ENCODE measurements around the gene TMEM183A. TPM values are rescaled to one million over a fixed set of nuclear protein-coding genes. Genes with fewer than 3 reads are reported as not detected.

The TMEM183A gene
- total RNA-seq, 1 experiment from 2014 or later, result 119 TPM

DNA sequence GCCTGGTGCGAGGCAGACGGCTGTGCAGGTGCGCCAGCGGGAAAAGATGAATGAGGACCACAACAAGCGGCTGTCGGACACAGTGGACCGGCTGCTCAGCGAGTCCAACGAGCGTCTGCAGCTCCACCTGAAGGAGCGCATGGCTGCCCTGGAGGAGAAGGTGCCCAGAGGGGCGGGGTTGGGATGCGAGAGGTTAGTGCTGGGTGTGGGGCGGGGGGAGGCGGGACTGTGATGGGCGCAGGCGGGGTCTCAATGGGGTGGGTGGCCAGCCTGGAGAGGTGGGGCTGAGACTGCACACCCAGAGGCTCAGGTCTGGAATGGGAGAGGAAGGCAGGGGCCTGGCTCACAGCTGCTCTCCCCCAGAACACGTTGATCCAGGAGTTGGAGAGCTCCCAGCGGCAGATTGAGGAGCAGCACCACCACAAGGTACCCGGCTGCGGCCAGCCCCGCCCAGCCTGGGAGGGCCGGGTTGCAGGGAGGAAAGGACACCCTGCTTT is 41.4 kb downstream of the TMEM183A start:
- POLR2A ChIA-PET (ENCODE audit: unreplicated experiment), result no interaction called here
- no peak overlapping the region for H2AFZ ChIP-seq (ENCODE audit: low read length)
- H3K79me2 ChIP-seq (ENCODE audit: low read length), result no peaks in the 10 kb centered on the region
- DNase-seq (no peak), ATAC-seq (no peak)
- CTCF ChIA-PET, result no interaction called here
- H3K4me2 ChIP-seq (ENCODE audit: low read length), result no peak overlapping the region
- peaks cover 7% of the 10 kb centered on the region; the same call in 1 of the 2 replicates for H3K4me1 ChIP-seq (ENCODE audit: insufficient read depth, low read length)
- no peaks in the 10 kb centered on the region for H3K9me3 ChIP-seq (ENCODE audit: low read length)
- H3K9me2 ChIP-seq (replicated peaks; ENCODE audit: low read length), result no peaks in the 10 kb centered on the region
- H4K20me1 ChIP-seq (ENCODE audit: low read length), result no peaks in the 10 kb centered on the region
- BruUV-seq (replicated peaks), result no TSS peak
- no peak overlapping the region for H3K27ac ChIP-seq (ENCODE audit: low read length)
- H3K4me3 ChIP-seq (ENCODE audit: low read length), result no peak overlapping the region
- no peaks in the 10 kb centered on the region for H3K36me3 ChIP-seq (ENCODE audit: low read depth, low read length)
- TF ChIP-seq EZH2phosphoT487 (IDR thresholded peaks at IDR 0.05; ENCODE audit: borderline replicate concordance, low read length) (no peak), EZH2 (IDR thresholded peaks at IDR 0.05; ENCODE audit: low read length, unreplicated experiment) (no peak)
- H3K27me3 ChIP-seq (ENCODE audit: low read length), result no peaks in the 10 kb centered on the region
- intact Hi-C loops (cut with micrococcal nuclease), result no loop called here
- H3F3A ChIP-seq (ENCODE audit: low read length, unreplicated experiment), result no peaks in the 10 kb centered on the region
- no peak overlapping the region for H3K9ac ChIP-seq (ENCODE audit: low read length)

- Histone ChIP-seq H3K9ac (ENCODE audit: low read length) (no peak overlapping the region), H3K4me3 (ENCODE audit: low read length) (no peak overlapping the region), H3K27me3 (ENCODE audit: low read length) (no peaks in the 10 kb centered on the region), H3K9me3 (ENCODE audit: low read length) (no peaks in the 10 kb centered on the region), H3K9me2 (replicated peaks; ENCODE audit: low read length) (no peaks in the 10 kb centered on the region), H3F3A (ENCODE audit: low read length, unreplicated experiment) (no peaks in the 10 kb centered on the region), H3K4me2 (ENCODE audit: low read length) (no peak overlapping the region), H3K36me3 (ENCODE audit: low read depth, low read length) (no peaks in the 10 kb centered on the region), H4K20me1 (ENCODE audit: low read length) (no peaks in the 10 kb centered on the region), H3K27ac (ENCODE audit: low read length) (no peak overlapping the region), H3K79me2 (ENCODE audit: low read length) (no peaks in the 10 kb centered on the region), H2AFZ (ENCODE audit: low read length) (no peak overlapping the region), H3K4me1 (ENCODE audit: insufficient read depth, low read length) (peaks cover 7% of the 10 kb centered on the region; the same call in 1 of the 2 replicates)
- TF ChIP-seq EZH2 (IDR thresholded peaks at IDR 0.05; ENCODE audit: low read length, unreplicated experiment) (no peak), EZH2phosphoT487 (IDR thresholded peaks at IDR 0.05; ENCODE audit: borderline replicate concordance, low read length) (no peak)
- TF ChIP-seq, protein P1, sequence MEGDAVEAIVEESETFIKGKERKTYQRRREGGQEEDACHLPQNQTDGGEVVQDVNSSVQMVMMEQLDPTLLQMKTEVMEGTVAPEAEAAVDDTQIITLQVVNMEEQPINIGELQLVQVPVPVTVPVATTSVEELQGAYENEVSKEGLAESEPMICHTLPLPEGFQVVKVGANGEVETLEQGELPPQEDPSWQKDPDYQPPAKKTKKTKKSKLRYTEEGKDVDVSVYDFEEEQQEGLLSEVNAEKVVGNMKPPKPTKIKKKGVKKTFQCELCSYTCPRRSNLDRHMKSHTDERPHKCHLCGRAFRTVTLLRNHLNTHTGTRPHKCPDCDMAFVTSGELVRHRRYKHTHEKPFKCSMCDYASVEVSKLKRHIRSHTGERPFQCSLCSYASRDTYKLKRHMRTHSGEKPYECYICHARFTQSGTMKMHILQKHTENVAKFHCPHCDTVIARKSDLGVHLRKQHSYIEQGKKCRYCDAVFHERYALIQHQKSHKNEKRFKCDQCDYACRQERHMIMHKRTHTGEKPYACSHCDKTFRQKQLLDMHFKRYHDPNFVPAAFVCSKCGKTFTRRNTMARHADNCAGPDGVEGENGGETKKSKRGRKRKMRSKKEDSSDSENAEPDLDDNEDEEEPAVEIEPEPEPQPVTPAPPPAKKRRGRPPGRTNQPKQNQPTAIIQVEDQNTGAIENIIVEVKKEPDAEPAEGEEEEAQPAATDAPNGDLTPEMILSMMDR (conservative IDR thresholded peaks at IDR 0.05; ENCODE audit: low read depth, low read length), result no peak
- ATAC-seq (no peak), DNase-seq (no peak)
- BruUV-seq (replicated peaks), result no TSS peak
- intact Hi-C loops (cut with micrococcal nuclease), result no loop called here
- POLR2A ChIA-PET (ENCODE audit: unreplicated experiment), result no interaction called here
- CTCF ChIA-PET, result no interaction called here
Observed at GRCh38 chr1:203049077-203049476, 41.9 kb downstream of the TMEM183A start.

DNA sequence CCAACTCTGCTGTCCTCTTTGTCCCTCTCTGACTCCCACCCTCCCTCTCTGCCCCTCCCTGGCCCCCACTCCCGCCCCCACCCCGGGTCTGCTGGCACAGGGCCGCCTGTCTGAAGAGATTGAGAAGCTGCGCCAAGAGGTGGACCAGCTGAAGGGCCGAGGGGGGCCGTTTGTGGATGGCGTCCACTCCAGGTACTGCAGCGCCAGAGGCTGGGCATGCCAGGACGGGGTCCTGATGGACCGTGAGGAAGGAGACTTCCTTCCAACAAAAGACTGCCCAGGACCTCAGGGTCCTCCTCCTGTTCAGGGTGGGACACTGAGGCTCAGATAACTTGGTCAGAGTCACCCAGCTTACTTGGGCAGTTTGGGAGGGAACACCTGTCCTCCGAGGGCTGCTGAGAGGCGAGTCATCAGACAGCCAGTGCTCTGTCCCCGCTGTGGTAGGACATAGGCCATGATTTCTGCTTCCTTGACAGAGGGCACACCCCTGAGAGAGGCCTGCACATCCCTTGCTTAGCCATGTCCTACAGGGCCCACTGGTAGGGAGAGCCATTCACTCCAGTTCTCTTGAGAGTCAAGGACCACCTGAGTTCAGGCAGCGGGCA is 42.5 kb downstream of the TMEM183A start:
- Histone ChIP-seq H3K27me3 (ENCODE audit: low read length) (no peaks in the 10 kb centered on the region), H3K27ac (ENCODE audit: low read length) (no peak overlapping the region), H3K4me2 (ENCODE audit: low read length) (no peak overlapping the region), H2AFZ (ENCODE audit: low read length) (no peak overlapping the region), H3K4me3 (ENCODE audit: low read length) (no peak overlapping the region), H3K79me2 (ENCODE audit: low read length) (no peaks in the 10 kb centered on the region), H3K9me3 (ENCODE audit: low read length) (no peaks in the 10 kb centered on the region), H3F3A (ENCODE audit: low read length, unreplicated experiment) (no peaks in the 10 kb centered on the region), H3K36me3 (ENCODE audit: low read depth, low read length) (no peaks in the 10 kb centered on the region), H3K9ac (ENCODE audit: low read length) (no peak overlapping the region), H3K9me2 (replicated peaks; ENCODE audit: low read length) (no peaks in the 10 kb centered on the region), H4K20me1 (ENCODE audit: low read length) (no peaks in the 10 kb centered on the region), H3K4me1 (ENCODE audit: insufficient read depth, low read length) (peaks cover 7% of the 10 kb centered on the region; the same call in 1 of the 2 replicates)
- intact Hi-C loops (cut with micrococcal nuclease), result no loop called here
- DNase-seq (no peak), ATAC-seq (no peak)
- TF ChIP-seq EZH2 (IDR thresholded peaks at IDR 0.05; ENCODE audit: low read length, unreplicated experiment), result no peak
- TF ChIP-seq, protein P1 (conservative IDR thresholded peaks at IDR 0.05; ENCODE audit: low read depth, low read length), result no peak
- POLR2A ChIA-PET (ENCODE audit: unreplicated experiment), result no interaction called here
- BruUV-seq (replicated peaks), result no TSS peak
- CTCF ChIA-PET, result no interaction called here

Measured in PC-3 (cell line).